Measurements from ENCODE around the gene RAPGEF5.

DNA sequence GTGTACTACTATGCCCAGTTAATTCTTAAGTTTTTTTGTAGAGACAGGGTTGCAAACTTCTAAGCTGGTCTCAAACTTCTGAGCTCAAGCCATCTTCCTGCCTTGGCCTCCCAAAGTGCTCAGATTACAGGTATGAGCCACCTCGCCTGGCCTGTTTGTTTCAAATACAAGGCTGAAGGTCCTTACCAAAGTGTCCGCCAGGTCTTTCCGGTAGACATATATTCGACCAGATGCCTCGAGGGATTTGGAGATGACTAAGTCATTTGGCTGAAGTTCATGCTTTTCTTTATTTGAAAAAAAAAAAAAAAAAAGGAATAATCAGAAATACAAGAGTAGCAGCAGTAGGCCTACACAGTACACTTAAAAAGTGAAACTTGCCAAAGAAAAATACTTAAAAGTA is 206.7 kb downstream of the RAPGEF5 start:
- TF ChIP-seq EP300 (IDR thresholded peaks at IDR 0.05) (no peak), POLR2A (IDR thresholded peaks at IDR 0.05) (no peak)
- TF ChIP-seq, protein P1, sequence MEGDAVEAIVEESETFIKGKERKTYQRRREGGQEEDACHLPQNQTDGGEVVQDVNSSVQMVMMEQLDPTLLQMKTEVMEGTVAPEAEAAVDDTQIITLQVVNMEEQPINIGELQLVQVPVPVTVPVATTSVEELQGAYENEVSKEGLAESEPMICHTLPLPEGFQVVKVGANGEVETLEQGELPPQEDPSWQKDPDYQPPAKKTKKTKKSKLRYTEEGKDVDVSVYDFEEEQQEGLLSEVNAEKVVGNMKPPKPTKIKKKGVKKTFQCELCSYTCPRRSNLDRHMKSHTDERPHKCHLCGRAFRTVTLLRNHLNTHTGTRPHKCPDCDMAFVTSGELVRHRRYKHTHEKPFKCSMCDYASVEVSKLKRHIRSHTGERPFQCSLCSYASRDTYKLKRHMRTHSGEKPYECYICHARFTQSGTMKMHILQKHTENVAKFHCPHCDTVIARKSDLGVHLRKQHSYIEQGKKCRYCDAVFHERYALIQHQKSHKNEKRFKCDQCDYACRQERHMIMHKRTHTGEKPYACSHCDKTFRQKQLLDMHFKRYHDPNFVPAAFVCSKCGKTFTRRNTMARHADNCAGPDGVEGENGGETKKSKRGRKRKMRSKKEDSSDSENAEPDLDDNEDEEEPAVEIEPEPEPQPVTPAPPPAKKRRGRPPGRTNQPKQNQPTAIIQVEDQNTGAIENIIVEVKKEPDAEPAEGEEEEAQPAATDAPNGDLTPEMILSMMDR (IDR thresholded peaks at IDR 0.05) = no peak
